IPS-15b (cell line): ENCODE results near the gene PCCA.
"Not testable (repeated sequence)": the region's sequence is repeated elsewhere in the genome, so short reads cannot be mapped to it uniquely, and the experiment has no call there.

Experiments
- H3K27me3 ChIP-seq: one replicate; pipeline ENCODE4 v1.6.1; 2013; ENCODE audit warnings: low read length; ENCODE audit not compliant: control insufficient read depth, insufficient read depth
- H3K36me3 ChIP-seq: one replicate; pipeline ENCODE4 v1.6.1; 2013; ENCODE audit warnings: low read length; ENCODE audit not compliant: control insufficient read depth, insufficient read depth
- H3K4me1 ChIP-seq: one replicate; pipeline ENCODE4 v1.6.1; 2013; ENCODE audit warnings: mild to moderate bottlenecking, low read length; ENCODE audit not compliant: control insufficient read depth, insufficient read depth
- H3K4me3 ChIP-seq: one replicate; pipeline ENCODE4 v1.5.1; 2013; ENCODE audit warnings: low read depth, low read length
- H3K9ac ChIP-seq: one replicate; pipeline ENCODE4 v1.6.1; 2013; ENCODE audit warnings: low read depth, mild to moderate bottlenecking, low read length
- H3K9me3 ChIP-seq: one replicate; pipeline ENCODE4 v1.6.1; 2013; ENCODE audit warnings: mild to moderate bottlenecking, low read length; ENCODE audit not compliant: control insufficient read depth, insufficient read depth

The PCCA gene

GRCh38 chr13:100521851-100522617 is 433.1 kb downstream of the PCCA start:
- Histone ChIP-seq H3K9me3 (no peaks in the 10 kb centered on the region), H3K4me3 (no peak overlapping the region), H3K36me3 (no peaks in the 10 kb centered on the region), H3K9ac (no peak overlapping the region), H3K4me1 (peaks cover 17% of the 10 kb centered on the region), H3K27me3 (no peaks in the 10 kb centered on the region)

GRCh38 chr13:100522618-100523309 is 433.9 kb downstream of the PCCA start:
- H3K9ac ChIP-seq, result no peak overlapping the region
- H3K4me1 ChIP-seq, result peaks cover 17% of the 10 kb centered on the region
- no peaks in the 10 kb centered on the region for H3K9me3 ChIP-seq
- H3K27me3 ChIP-seq, result no peaks in the 10 kb centered on the region
- no peak overlapping the region for H3K4me3 ChIP-seq
- H3K36me3 ChIP-seq, result no peaks in the 10 kb centered on the region

GRCh38 chr13:100523411-100523810 is 434.5 kb downstream of the PCCA start:
- H3K4me3 ChIP-seq, result no peak overlapping the region
- H3K9ac ChIP-seq, result no peak overlapping the region
- no peaks in the 10 kb centered on the region for H3K27me3 ChIP-seq
- peaks cover 13% of the 10 kb centered on the region for H3K4me1 ChIP-seq
- H3K9me3 ChIP-seq, result no peaks in the 10 kb centered on the region
- no peaks in the 10 kb centered on the region for H3K36me3 ChIP-seq

GRCh38 chr13:100523981-100524386 is 435.1 kb downstream of the PCCA start:
- H3K9ac ChIP-seq, result no peak overlapping the region
- no peak overlapping the region for H3K4me3 ChIP-seq
- H3K4me1 ChIP-seq, result peaks cover 11% of the 10 kb centered on the region
- no peaks in the 10 kb centered on the region for H3K9me3 ChIP-seq
- H3K27me3 ChIP-seq, result no peaks in the 10 kb centered on the region
- H3K36me3 ChIP-seq, result peaks cover 2% of the 10 kb centered on the region

DNA sequence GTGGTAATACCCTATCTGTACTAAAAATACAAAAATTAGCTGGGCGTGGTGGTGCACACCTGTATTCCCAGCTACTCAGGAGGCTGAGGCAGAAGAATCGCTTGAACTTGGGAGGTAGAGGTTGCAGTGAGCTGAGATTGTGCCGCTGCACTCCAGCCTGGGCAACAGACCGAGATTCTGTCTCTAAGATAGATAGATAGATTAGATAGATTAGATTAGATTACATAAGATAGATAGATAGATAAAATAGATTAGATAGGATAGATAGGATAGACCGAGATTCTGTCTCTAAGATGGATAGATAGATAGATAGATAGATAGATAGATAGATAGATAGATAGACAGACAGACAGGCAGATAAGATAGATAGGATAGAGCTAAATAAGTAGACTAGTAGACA is 435.8 kb downstream of the PCCA start:
- H3K36me3 ChIP-seq, H3K9ac ChIP-seq, H3K4me3 ChIP-seq, H3K9me3 ChIP-seq, H3K27me3 ChIP-seq: not testable (repeated sequence)
- H3K4me1 ChIP-seq, result peaks cover 11% of the 10 kb centered on the region

- Histone ChIP-seq H3K9ac (no peak overlapping the region), H3K36me3 (peaks cover 2% of the 10 kb centered on the region), H3K9me3 (no peaks in the 10 kb centered on the region), H3K4me1 (peaks cover 17% of the 10 kb centered on the region), H3K4me3 (no peak overlapping the region), H3K27me3 (no peaks in the 10 kb centered on the region)
Observed at GRCh38 chr13:100525453-100526317, 436.8 kb downstream of the PCCA start.

DNA sequence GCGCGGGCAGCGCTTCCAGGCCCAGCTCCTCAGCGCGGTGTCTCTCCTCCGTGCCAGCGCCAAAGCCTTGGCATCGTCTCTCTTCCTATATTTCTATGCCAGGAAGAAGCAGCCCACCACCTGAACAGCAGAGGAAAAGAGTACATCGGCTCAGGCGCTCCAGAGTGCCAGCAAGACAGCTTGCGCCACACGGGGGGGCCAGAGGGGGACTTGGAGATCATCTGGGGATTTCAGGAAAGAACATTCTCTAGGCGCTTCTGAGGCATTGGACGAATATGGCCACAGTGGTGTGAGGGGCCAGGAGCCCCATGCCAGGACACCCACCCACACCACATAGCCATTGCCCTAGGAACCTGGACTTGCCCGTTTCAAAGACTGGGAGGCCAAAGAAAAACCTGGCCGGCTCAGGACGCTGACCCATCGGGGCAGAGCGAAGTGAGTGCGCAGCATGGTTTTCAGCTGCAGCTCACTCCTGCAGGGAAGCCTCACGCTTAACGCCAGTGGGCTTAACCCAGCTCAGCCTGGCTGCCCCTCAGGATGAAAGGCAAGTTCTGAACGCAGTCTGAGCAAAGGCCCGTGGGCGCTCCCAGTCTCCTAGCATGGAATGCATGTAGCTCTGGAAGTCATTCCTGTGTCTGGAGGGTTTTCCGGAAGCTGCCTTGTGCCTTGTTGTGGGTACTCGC is 437.6 kb downstream of the PCCA start:
- peaks cover 2% of the 10 kb centered on the region for H3K36me3 ChIP-seq
- H3K4me1 ChIP-seq, result peaks cover 20% of the 10 kb centered on the region
- H3K4me3 ChIP-seq, result no peak overlapping the region
- H3K27me3 ChIP-seq, result no peaks in the 10 kb centered on the region
- H3K9ac ChIP-seq, result peak overlapping the region; percentile 26
- H3K9me3 ChIP-seq, result no peaks in the 10 kb centered on the region

GRCh38 chr13:100527644-100528043 is 438.8 kb downstream of the PCCA start:
- Histone ChIP-seq H3K36me3 (peaks cover 2% of the 10 kb centered on the region), H3K9ac (no peak overlapping the region), H3K27me3 (no peaks in the 10 kb centered on the region), H3K4me3 (no peak overlapping the region), H3K9me3 (no peaks in the 10 kb centered on the region), H3K4me1 (peaks cover 14% of the 10 kb centered on the region)

GRCh38 chr13:100528353-100528752 is 439.5 kb downstream of the PCCA start:
- Histone ChIP-seq H3K9me3 (no peaks in the 10 kb centered on the region), H3K9ac (no peak overlapping the region), H3K4me3 (no peak overlapping the region), H3K27me3 (no peaks in the 10 kb centered on the region), H3K36me3 (peaks cover 2% of the 10 kb centered on the region), H3K4me1 (peaks cover 14% of the 10 kb centered on the region)

GRCh38 chr13:100528820-100529219 is 439.9 kb downstream of the PCCA start:
- H3K27me3 ChIP-seq, result no peaks in the 10 kb centered on the region

GRCh38 chr13:100529666-100530377 is 440.9 kb downstream of the PCCA start:
- Histone ChIP-seq H3K27me3 (no peaks in the 10 kb centered on the region), H3K9me3 (no peaks in the 10 kb centered on the region), H3K9ac (no peak overlapping the region), H3K4me3 (no peak overlapping the region), H3K36me3 (peaks cover 2% of the 10 kb centered on the region), H3K4me1 (peaks cover 14% of the 10 kb centered on the region)

More at GRCh38 chr13:100528820-100529219, 439.9 kb downstream of the PCCA start:
- no peak overlapping the region for H3K4me3 ChIP-seq
- H3K4me1 ChIP-seq, result peaks cover 14% of the 10 kb centered on the region
- H3K9me3 ChIP-seq, result no peaks in the 10 kb centered on the region
- H3K36me3 ChIP-seq, result peaks cover 2% of the 10 kb centered on the region
- no peak overlapping the region for H3K9ac ChIP-seq
